ENCODE measurements around the gene ABCG5. TPM values are rescaled to one million over a fixed set of nuclear protein-coding genes. Genes with fewer than 3 reads are reported as not detected.

The ABCG5 gene
- total RNA-seq, 1 donor from 2014 or later: not detected

Small RNAs within 50 kb of the gene (small RNA-seq; reads per million reads assigned to genes)
- not detected for gene RN7SKP66 (ENCODE audit: low replicate concordance)

Other genes with a start within 250 kb of the ABCG5 start
- 57.0 TPM for gene THADA, start 242.8 kb downstream of the ABCG5 start, total RNA-seq
- 26.0 TPM for gene PLEKHH2, start 201.6 kb downstream of the ABCG5 start, total RNA-seq
- gene C1GALT1C1L, start 162.4 kb downstream of the ABCG5 start, total RNA-seq: not detected
- gene DYNC2LI1, start 64.8 kb downstream of the ABCG5 start, total RNA-seq: 37.3 TPM
- gene ABCG8, start 132 bp upstream of the ABCG5 start, total RNA-seq: not detected
- 119 TPM for gene LRPPRC, start 157.2 kb upstream of the ABCG5 start, total RNA-seq